Breast epithelium (tissue), 4 donors: ENCODE data around the gene TIE1. TPM values are rescaled to one million over a fixed set of nuclear protein-coding genes. Genes with fewer than 3 reads are reported as not detected.
A peak's percentile ranks its signal among the peaks of the same experiment; 100 is the strongest.

ENCODE experiments used
- DNase-seq, 2 donors: peaks; one replicate each; pipeline ENCODE4 v3.0.0-alpha.2; 2019; ENCODE audit warnings: low spot score in 2 of 2
- H3K27ac ChIP-seq, 2 donors: fragments of 200-600 bp; sonication (generic) in 1 of 2; one replicate each; pipeline ENCODE4 v1.5.1; 2016 to 2019; ENCODE audit warnings: mild to moderate bottlenecking in 1 of 2
- H3K27me3 ChIP-seq, 2 donors: fragments of 200-600 bp; sonication (generic) in 1 of 2; one replicate each; pipeline versions ENCODE4 v1.5.1 to v1.6.0; 2017 to 2019; ENCODE audit warnings: control low read depth in 1 of 2, mild to moderate bottlenecking in 1 of 2
- H3K36me3 ChIP-seq: fragments of 200-600 bp; one replicate; pipeline ENCODE4 v1.5.1; 2019
- H3K4me1 ChIP-seq, 2 donors: fragments of 200-600 bp; sonication (generic); one replicate each; pipeline ENCODE4 v1.5.1; 2016 to 2019; ENCODE audit warnings: control low read depth in 1 of 2
- H3K4me3 ChIP-seq, 3 donors: fragments of 200-600 bp; sonication (generic); 1 replicate in 2 of 3; 2 replicates in 1 of 3; pipeline ENCODE4 v1.5.1; 2016 to 2019; ENCODE audit warnings: mild to moderate bottlenecking in 3 of 3, moderate library complexity in 2 of 3
- H3K9me3 ChIP-seq, 2 donors: fragments of 200-600 bp; sonication (generic) in 1 of 2; one replicate each; pipeline ENCODE4 v1.5.1; 2016 to 2019; ENCODE audit warnings: control low read depth in 1 of 2
- CTCF ChIP-seq, 3 donors: fragments of 450-650 bp; IDR thresholded peaks; one replicate each; pipeline ENCODE4 v1.5.1; 2016 to 2017; ENCODE audit warnings: antibody characterized with exemption in 3 of 3, mild to moderate bottlenecking in 3 of 3, moderate library complexity in 3 of 3
- POLR2A ChIP-seq: fragments of 450-650 bp; IDR thresholded peaks from one replicate; pipeline ENCODE4 v1.6.1; 2016; ENCODE audit warnings: antibody characterized with exemption, mild to moderate bottlenecking, moderate library complexity
- POLR2AphosphoS5 ChIP-seq, 3 donors: sonication (generic); formaldehyde crosslinking; IDR thresholded peaks; one replicate each; pipeline ENCODE4 v1.6.1; 2017; ENCODE audit warnings: antibody characterized with exemption in 3 of 3
- intact Hi-C: fragments of 100-400 bp; cut with DNase I; formaldehyde crosslinking; loops from one replicate; pipeline ENCODE4 v1.15.1; 2023; ENCODE audit warnings: low total_unique reads
- total RNA-seq, 3 donors: library from RNA; depleted of rRNA; stranded (reverse); fragments of >200 nt; gene quantifications; one replicate each; pipeline ENCODE4 v1.1.0, GENCODE V29; 2016

The TIE1 gene
- total RNA-seq, 3 donors from 2014 or later: 9.4 to 39.0 (median 24.2) TPM

DNA sequence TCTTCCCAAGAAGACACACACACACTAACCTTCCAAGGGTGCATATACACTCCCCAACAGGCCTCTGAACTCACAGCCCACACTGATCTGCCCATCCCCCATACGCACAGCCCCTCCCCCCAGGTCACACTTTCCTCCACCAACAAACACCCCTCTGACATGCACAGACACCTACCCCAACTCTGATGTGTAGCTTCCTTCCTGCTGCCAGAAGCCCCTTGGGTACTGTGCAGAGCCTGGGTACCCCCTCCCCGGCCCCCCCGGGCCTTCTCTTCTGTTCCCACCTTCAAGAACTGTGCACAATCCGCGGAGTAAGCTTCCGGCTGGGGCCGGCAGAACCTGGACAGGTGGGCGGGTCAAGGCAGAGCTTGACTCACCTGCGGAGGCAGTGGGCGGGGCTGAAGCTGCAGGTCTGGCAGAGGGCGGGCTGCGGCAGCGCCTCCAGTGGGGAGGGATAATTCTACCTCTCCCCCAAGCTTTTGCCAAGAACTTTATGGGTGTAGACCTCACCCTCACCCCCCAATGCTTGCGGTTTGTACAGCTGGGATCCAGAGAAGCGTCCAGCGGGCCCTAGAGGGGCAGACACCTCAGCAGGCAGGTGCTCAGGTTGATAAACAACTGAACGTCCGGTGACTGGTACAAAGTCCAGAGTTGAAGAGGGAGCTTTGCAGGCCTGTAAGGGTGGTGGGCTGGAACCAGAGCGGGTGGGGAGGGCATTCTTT is 15.4 kb upstream of the TIE1 start, which contains the start of gene C1orf210:
Gene C1orf210, minus strand, starts transcription at position 313 of the 722 bp plus-strand sequence. CDS start 2,311 bp downstream, outside the sequence.
- intact Hi-C loops: no loop called here
- Histone ChIP-seq H3K27ac (peak within 1 kb of the TSS; percentile 63 to 76), H3K9me3 (no peaks in the 10 kb centered on the region), H3K4me1 (no peaks in the 10 kb centered on the region), H3K27me3 (no peaks in the 10 kb centered on the region), H3K4me3 (peak within 1 kb of the TSS in 2 of 3 donors; percentile 61 to 70), H3K36me3 (no peaks in the 10 kb centered on the region)
- TF ChIP-seq POLR2AphosphoS5 (IDR thresholded peaks at IDR 0.05) (peak in 1 of 3 donors; percentile 33), CTCF (IDR thresholded peaks at IDR 0.05) (peak in 2 of 3 donors; percentile 35 to 54), POLR2A (no peak)
- peak; percentile 89 to 91 for DNase-seq

- peak overlapping the region; percentile 63 to 76 for H3K27ac ChIP-seq
- peak overlapping the region in 2 of 3 donors; percentile 61 to 70 for H3K4me3 ChIP-seq
- TF ChIP-seq CTCF (IDR thresholded peaks at IDR 0.05) (no peak), POLR2A (no peak), POLR2AphosphoS5 (IDR thresholded peaks at IDR 0.05) (no peak)
Observed at GRCh38 chr1:43286115-43286514, 14.7 kb upstream of the TIE1 start.

DNA sequence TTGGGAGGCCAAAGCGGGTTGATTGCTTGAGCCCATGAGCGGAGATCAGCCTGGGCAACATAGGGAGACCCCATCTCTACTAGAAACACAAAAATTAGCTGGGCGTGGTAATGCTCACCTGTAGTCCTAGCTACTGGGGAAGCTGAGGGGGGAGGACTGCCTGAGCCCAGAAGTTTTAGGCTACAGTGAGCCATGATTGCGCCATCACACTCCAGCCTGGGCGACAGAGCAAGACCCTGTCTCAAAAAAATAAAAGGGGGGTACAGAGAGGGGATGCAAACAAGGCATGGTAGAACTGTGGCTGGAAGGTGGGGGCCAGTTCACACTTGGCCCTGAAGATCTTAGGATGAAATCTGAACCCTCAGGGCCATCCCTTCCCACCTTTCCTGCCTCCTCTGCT is 14.2 kb upstream of the TIE1 start:
- no peak overlapping the region for H3K4me3 ChIP-seq
- H3K4me1 ChIP-seq: no peaks in the 10 kb centered on the region
- H3K27me3 ChIP-seq: no peaks in the 10 kb centered on the region
- no peak for DNase-seq
- no peaks in the 10 kb centered on the region for H3K36me3 ChIP-seq
- no peak overlapping the region for H3K27ac ChIP-seq
- intact Hi-C loops: no loop called here
- TF ChIP-seq POLR2A: no peak
- no peak for TF ChIP-seq POLR2AphosphoS5 (IDR thresholded peaks at IDR 0.05)
- no peak for TF ChIP-seq CTCF (IDR thresholded peaks at IDR 0.05)
- no peaks in the 10 kb centered on the region for H3K9me3 ChIP-seq

More at GRCh38 chr1:43286115-43286514, 14.7 kb upstream of the TIE1 start:
- intact Hi-C loops: no loop called here
- no peaks in the 10 kb centered on the region for H3K36me3 ChIP-seq
- H3K27me3 ChIP-seq: no peaks in the 10 kb centered on the region
- H3K9me3 ChIP-seq: no peaks in the 10 kb centered on the region
- no peaks in the 10 kb centered on the region for H3K4me1 ChIP-seq
- DNase-seq: peak in 1 of 2 donors; percentile 46

- Histone ChIP-seq H3K27me3 (no peaks in the 10 kb centered on the region), H3K4me3 (no peak overlapping the region), H3K36me3 (no peaks in the 10 kb centered on the region), H3K4me1 (no peaks in the 10 kb centered on the region), H3K9me3 (no peaks in the 10 kb centered on the region), H3K27ac (no peak overlapping the region)
- intact Hi-C loops: no loop called here
- DNase-seq: no peak
- no peak for TF ChIP-seq POLR2A
Observed at GRCh38 chr1:43288058-43288784, 12.6 kb upstream of the TIE1 start.

GRCh38 chr1:43288785-43289706 is 11.7 kb upstream of the TIE1 start:
- H3K27ac ChIP-seq: no peak overlapping the region
- no peaks in the 10 kb centered on the region for H3K9me3 ChIP-seq
- TF ChIP-seq POLR2AphosphoS5 (IDR thresholded peaks at IDR 0.05): no peak
- TF ChIP-seq POLR2A: no peak
- no peak for TF ChIP-seq CTCF (IDR thresholded peaks at IDR 0.05)

More at GRCh38 chr1:43288785-43289706, 11.7 kb upstream of the TIE1 start:
- H3K27me3 ChIP-seq: no peaks in the 10 kb centered on the region
- DNase-seq: no peak
- H3K36me3 ChIP-seq: no peaks in the 10 kb centered on the region
- peaks cover 0 to 3% of the 10 kb centered on the region in 2 donors for H3K4me1 ChIP-seq
- intact Hi-C loops: no loop called here
- H3K4me3 ChIP-seq: no peak overlapping the region
